GM12878 (cell line): ENCODE results near the gene ENPP6. TPM values are rescaled to one million over a fixed set of nuclear protein-coding genes. Genes with fewer than 3 reads are reported as not detected.

ENCODE experiments used
- ATAC-seq: fragments of 200-7000 bp; cut with Tn5 transposase; 3 replicates; pipeline ENCODE4 v1.9.1; 2020; ENCODE audit warnings: mild to moderate bottlenecking, moderate library complexity
- BruUV-seq: library from RNA; stranded (reverse); fragments of 400-500 nt; replicated peaks from 2 replicates; lab custom pipeline; 2021; lab: Mats Ljungman, UMichigan
- CTCF ChIA-PET: fragments of 300-600 bp; sonication (Branson Sonifier 250); formaldehyde crosslinking; extraction: SDS; loops from one replicate; lab custom pipeline; 2021; ENCODE audit warnings: inconsistent platforms; lab: Yijun Ruan, JAX
- POLR2A ChIA-PET: fragments of 350-600 bp; formaldehyde crosslinking; extraction: SDS; loops from one replicate; lab custom pipeline; 2021; ENCODE audit warnings: inconsistent platforms; lab: Charles Lee
- RAD21 ChIA-PET: fragments of 300-600 bp; sonication (Branson Sonifier 250); formaldehyde crosslinking; loops from one replicate; lab custom pipeline; 2023; ENCODE audit warnings: antibody characterized with exemption; ENCODE audit not compliant: unreplicated experiment; lab: Charles Lee
- SMC1A ChIA-PET: fragments of 300-600 bp; sonication (Branson Sonifier 250); formaldehyde crosslinking; loops from one replicate; lab custom pipeline; 2023; ENCODE audit not compliant: unreplicated experiment, uncharacterized antibody; lab: Charles Lee
- DNase-seq: peaks from one replicate; pipeline ENCODE4 v3.0.0-alpha.2; 2011; ENCODE audit warnings: low read depth, low spot score
- FAIRE-seq: peaks from 3 replicates; lab custom pipeline; 2011; peaks lifted over from hg19 to GRCh38; lab: Jason Lieb, UNC
- H2AFZ ChIP-seq: 2 replicates; pipeline ENCODE4 v1.6.0; 2011; ENCODE audit warnings: low read depth, low read length, control low read depth; ENCODE audit not compliant: control insufficient read depth
- H3K27ac ChIP-seq: 2 replicates; pipeline ENCODE4 v1.5.1; 2011; ENCODE audit warnings: control low read depth; ENCODE audit not compliant: control insufficient read depth, insufficient read depth
- H3K27me3 ChIP-seq, 2 experiments: replicated peaks in 1 of 2; 2 replicates each; pipeline versions ENCODE4 v1.6.0 to v1.6.1; 2011; ENCODE audit warnings: low read length in 1 of 2; ENCODE audit not compliant: control insufficient read depth in 2 of 2, insufficient read depth in 2 of 2
- H3K36me3 ChIP-seq, 2 experiments: 2 replicates each; pipeline ENCODE4 v1.5.1; 2011; ENCODE audit warnings: low read length in 1 of 2; ENCODE audit not compliant: control insufficient read depth in 2 of 2, insufficient read depth in 2 of 2
- H3K4me1 ChIP-seq: 2 replicates; pipeline ENCODE4 v1.6.1; 2011; ENCODE audit warnings: mild to moderate bottlenecking, low read length, moderate library complexity, mixed read lengths; ENCODE audit not compliant: control insufficient read depth, insufficient read depth
- H3K4me2 ChIP-seq: 2 replicates; pipeline ENCODE4 v1.6.0; 2011; ENCODE audit warnings: control low read depth; ENCODE audit not compliant: control insufficient read depth, insufficient read depth
- H3K4me3 ChIP-seq: fragments of 200-600 bp; sonication (generic); 2 replicates; pipeline ENCODE4 v1.5.1; 2016
- H3K79me2 ChIP-seq: 2 replicates; pipeline ENCODE4 v1.6.0; 2011; ENCODE audit warnings: low read length; ENCODE audit not compliant: control insufficient read depth, insufficient read depth
- H3K9ac ChIP-seq: 2 replicates; pipeline ENCODE4 v1.8.0; 2011; ENCODE audit warnings: low read length, control low read depth, mixed read lengths; ENCODE audit not compliant: control insufficient read depth, insufficient read depth
- H3K9me3 ChIP-seq: replicated peaks from 3 replicates; pipeline ENCODE4 v1.5.1; 2011; ENCODE audit warnings: mild to moderate bottlenecking, low read length; ENCODE audit not compliant: control insufficient read depth, insufficient read depth
- H4K20me1 ChIP-seq: 2 replicates; pipeline ENCODE4 v1.6.0; 2011; ENCODE audit not compliant: control insufficient read depth, insufficient read depth
- CBX5 ChIP-seq: sonication (generic); IDR thresholded peaks from 2 replicates; pipeline ENCODE4 v1.6.1; 2016; ENCODE audit warnings: low read depth, moderate library complexity, mild to moderate bottlenecking, inconsistent platforms
- JUNB ChIP-seq: IDR thresholded peaks from 2 replicates; pipeline ENCODE4 v1.6.1; 2016; ENCODE audit warnings: antibody characterized with exemption, mild to moderate bottlenecking
- PAX5 ChIP-seq: IDR thresholded peaks from 2 replicates; pipeline ENCODE4 v1.6.1; 2011; ENCODE audit warnings: low read depth, low read length, borderline replicate concordance
- POU2F2 ChIP-seq: IDR thresholded peaks from 3 replicates; pipeline ENCODE4 v1.6.1; 2011; ENCODE audit warnings: low read depth, mild to moderate bottlenecking, low read length, borderline replicate concordance
- RAD21 ChIP-seq: IDR thresholded peaks from 2 replicates; pipeline ENCODE4 v1.6.1; 2011; ENCODE audit warnings: mild to moderate bottlenecking, low read depth, low read length, moderate library complexity; ENCODE audit not compliant: insufficient read depth
- WGBS: methylation state at CpG from one replicate; pipeline ENCODE4 v1.1.6; 2016; ENCODE audit warnings: low lambda C conversion rate; ENCODE audit not compliant: insufficient replicate concordance, insufficient coverage; ENCODE audit errors: missing lambda C conversion rate; 5-methylcytosine and 5-hydroxymethylcytosine counted together
- in situ Hi-C: fragments of 300-500 bp; cut with MboI; formaldehyde crosslinking; loops from 9 replicates; pipeline ENCODE4 v1.14.3; 2018; ENCODE audit warnings: mixed read lengths
- intact Hi-C: fragments of 100-400 bp; cut with micrococcal nuclease; formaldehyde crosslinking; loops from one replicate; pipeline ENCODE4 v1.14.2; 2022; ENCODE audit not compliant: unreplicated experiment
- polyA plus RNA-seq, 11 experiments: library from polyadenylated mRNA; depleted of rRNA in 4 of 11; unstranded in 6 of 11; stranded (reverse) in 5 of 11; fragments of >200 nt; fragmentation: Nextera tagmentation in 4 of 11; fragmentation: Illumina TruSeq in 1 of 11; extraction: Ambion mirVana in 4 of 11; extraction: Trizol in 1 of 11; gene quantifications; 1 replicate in 1 of 11; 2 replicates in 10 of 11; pipeline versions ENCODE4 v1.2.1 to v1.2.3, GENCODE V29; 2011 to 2016; ENCODE audit warnings: inconsistent platforms in 2 of 11, missing spikeins in 2 of 11, low read depth in 1 of 11
- total RNA-seq, 4 experiments: library from RNA; depleted of rRNA in 3 of 4; stranded (reverse); fragments of >200 nt in 3 of 4; fragmentation: Illumina TruSeq in 1 of 4; extraction: Trizol in 1 of 4; gene quantifications; 2 replicates each; pipeline versions ENCODE4 v1.2.1 to v1.2.3, GENCODE V29; 2013 to 2021
- TF ChIP-seq, protein P1 (sequence below): fragments of 450-650 bp; formaldehyde crosslinking; IDR thresholded peaks from 2 replicates; pipeline ENCODE4 v1.5.0; 2022; ENCODE audit warnings: mild to moderate bottlenecking, missing genetic modification characterization

The ENPP6 gene
- total and polyA plus RNA-seq, 10 of the 15 experiments (the other 5 are each of a cell fraction or from before 2014, with no cell fraction given), result 0.04 to 1.0 (median 0.44) TPM; not detected in 1

DNA sequence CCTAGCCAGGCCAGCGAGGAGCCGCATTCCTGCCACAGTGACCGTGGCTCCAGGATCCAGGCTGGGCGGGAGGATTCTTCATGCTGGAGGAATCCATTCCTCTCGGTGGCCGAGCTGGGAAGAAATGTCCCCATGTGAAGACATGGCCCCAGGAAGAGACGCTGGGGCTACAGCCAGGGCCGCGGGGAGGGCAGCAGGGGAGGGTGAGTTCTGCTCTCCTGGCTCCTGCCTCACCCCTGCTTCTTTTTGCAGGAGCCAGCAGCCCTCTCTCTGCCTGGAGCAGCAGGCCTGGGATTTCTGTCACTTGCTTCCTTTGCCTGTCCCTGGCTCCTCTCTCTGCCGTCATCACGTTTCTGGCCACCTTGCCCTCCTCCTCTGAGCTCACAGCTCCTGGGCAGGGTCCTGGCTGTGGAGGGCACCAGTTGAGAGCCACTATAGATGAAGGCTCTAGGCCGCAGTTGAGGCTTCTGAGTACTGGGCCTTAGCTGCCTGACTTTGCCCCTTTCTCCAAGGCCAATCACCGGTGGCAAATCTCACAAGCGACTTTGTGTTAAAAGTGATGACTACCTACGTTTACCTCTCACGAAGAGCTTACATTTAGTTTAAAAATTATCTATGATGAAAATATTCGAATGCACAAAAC is 48.3 kb downstream of the ENPP6 start:
- in situ Hi-C loops, result no loop called here
- H3K4me3 ChIP-seq, result no peak overlapping the region
- H3K79me2 ChIP-seq, result no peaks in the 10 kb centered on the region
- no peaks in the 10 kb centered on the region for H4K20me1 ChIP-seq
- H3K9ac ChIP-seq, result no peak overlapping the region
- H3K4me2 ChIP-seq, result no peak overlapping the region
- FAIRE-seq (no peak), DNase-seq (no peak), ATAC-seq (no peak)
- SMC1A ChIA-PET, result interaction anchor here (0.6 kb wide), 2 partner anchors 699 to 844 kb away, joined by 3 read pairs; no protein-coding TSS in a partner anchor
- POLR2A ChIA-PET, result no interaction called here
- no peak for TF ChIP-seq PAX5
- no peak for TF ChIP-seq CBX5
- TF ChIP-seq RAD21, result no peak
- TF ChIP-seq, protein P1, sequence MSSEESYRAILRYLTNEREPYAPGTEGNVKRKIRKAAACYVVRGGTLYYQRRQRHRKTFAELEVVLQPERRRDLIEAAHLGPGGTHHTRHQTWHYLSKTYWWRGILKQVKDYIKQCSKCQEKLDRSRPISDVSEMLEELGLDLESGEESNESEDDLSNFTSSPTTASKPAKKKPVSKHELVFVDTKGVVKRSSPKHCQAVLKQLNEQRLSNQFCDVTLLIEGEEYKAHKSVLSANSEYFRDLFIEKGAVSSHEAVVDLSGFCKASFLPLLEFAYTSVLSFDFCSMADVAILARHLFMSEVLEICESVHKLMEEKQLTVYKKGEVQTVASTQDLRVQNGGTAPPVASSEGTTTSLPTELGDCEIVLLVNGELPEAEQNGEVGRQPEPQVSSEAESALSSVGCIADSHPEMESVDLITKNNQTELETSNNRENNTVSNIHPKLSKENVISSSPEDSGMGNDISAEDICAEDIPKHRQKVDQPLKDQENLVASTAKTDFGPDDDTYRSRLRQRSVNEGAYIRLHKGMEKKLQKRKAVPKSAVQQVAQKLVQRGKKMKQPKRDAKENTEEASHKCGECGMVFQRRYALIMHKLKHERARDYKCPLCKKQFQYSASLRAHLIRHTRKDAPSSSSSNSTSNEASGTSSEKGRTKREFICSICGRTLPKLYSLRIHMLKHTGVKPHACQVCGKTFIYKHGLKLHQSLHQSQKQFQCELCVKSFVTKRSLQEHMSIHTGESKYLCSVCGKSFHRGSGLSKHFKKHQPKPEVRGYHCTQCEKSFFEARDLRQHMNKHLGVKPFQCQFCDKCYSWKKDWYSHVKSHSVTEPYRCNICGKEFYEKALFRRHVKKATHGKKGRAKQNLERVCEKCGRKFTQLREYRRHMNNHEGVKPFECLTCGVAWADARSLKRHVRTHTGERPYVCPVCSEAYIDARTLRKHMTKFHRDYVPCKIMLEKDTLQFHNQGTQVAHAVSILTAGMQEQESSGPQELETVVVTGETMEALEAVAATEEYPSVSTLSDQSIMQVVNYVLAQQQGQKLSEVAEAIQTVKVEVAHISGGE, result no peak
- TF ChIP-seq JUNB, result no peak
- no peak for TF ChIP-seq POU2F2
- TF ChIP-seq, all 136 proteins: peak for 0
- RAD21 ChIA-PET, result no interaction called here
- no peaks in the 10 kb centered on the region for H3K36me3 ChIP-seq
- no peak overlapping the region for H3K27ac ChIP-seq
- CTCF ChIA-PET, result interaction anchor here (0.5 to 1.7 kb wide), 5 partner anchors 9 to 329 kb away, joined by 3 to 4 read pairs (median 3); no protein-coding TSS in a partner anchor
- H2AFZ ChIP-seq, result no peak overlapping the region
- no peaks in the 10 kb centered on the region; a peak in 3 of 4 replicates for H3K27me3 ChIP-seq
- BruUV-seq, result no TSS peak
- H3K4me1 ChIP-seq, result no peaks in the 10 kb centered on the region
- intact Hi-C loops, result loop anchor here (10.0 kb wide), 1 partner anchor 545 kb away; no protein-coding TSS in a partner anchor
- no peaks in the 10 kb centered on the region for H3K9me3 ChIP-seq
- WGBS, result 45% methylated on average over 17 of the region's 17 CpGs
